Measurements from ENCODE around the gene HSPA1B.
"Not testable (repeated sequence)": the region's sequence is repeated elsewhere in the genome, so short reads cannot be mapped to it uniquely, and the experiment has no call there.

HSPA1B gene

GRCh38 chr6:31844507-31844906 is 17.0 kb downstream of the HSPA1B start:
- no peak for DNase-seq
- in situ Hi-C loops (cut with MboI; ENCODE audit: low pct_unique_long_range_greater_than_20kb, low sequenced_read_pairs), result no loop called here

GRCh38 chr6:31847276-31847978 is 19.9 kb downstream of the HSPA1B start:
- no peak for DNase-seq
- in situ Hi-C loops (cut with MboI; ENCODE audit: low pct_unique_long_range_greater_than_20kb, low sequenced_read_pairs), result no loop called here

- in situ Hi-C loops (cut with MboI; ENCODE audit: low pct_unique_long_range_greater_than_20kb, low sequenced_read_pairs), result no loop called here
- no peak for DNase-seq
Observed at GRCh38 chr6:31850765-31851484, 23.4 kb downstream of the HSPA1B start.

- DNase-seq, result no peak
- in situ Hi-C loops (cut with MboI; ENCODE audit: low pct_unique_long_range_greater_than_20kb, low sequenced_read_pairs), result no loop called here
Observed at GRCh38 chr6:31851485-31851832, 23.9 kb downstream of the HSPA1B start.

GRCh38 chr6:31851980-31852718 is 24.6 kb downstream of the HSPA1B start:
- in situ Hi-C loops (cut with MboI; ENCODE audit: low pct_unique_long_range_greater_than_20kb, low sequenced_read_pairs); DNase-seq: not testable (repeated sequence)

GRCh38 chr6:31857774-31858173 is 30.2 kb downstream of the HSPA1B start:
- in situ Hi-C loops (cut with MboI; ENCODE audit: low pct_unique_long_range_greater_than_20kb, low sequenced_read_pairs), result not testable (repeated sequence)

GRCh38 chr6:31858707-31859106 is 31.2 kb downstream of the HSPA1B start:
- no peak for DNase-seq
- in situ Hi-C loops (cut with MboI; ENCODE audit: low pct_unique_long_range_greater_than_20kb, low sequenced_read_pairs), result no loop called here

More at GRCh38 chr6:31857774-31858173, 30.2 kb downstream of the HSPA1B start:
- not testable (repeated sequence) for DNase-seq

- in situ Hi-C loops (cut with MboI; ENCODE audit: low pct_unique_long_range_greater_than_20kb, low sequenced_read_pairs), result no loop called here
- DNase-seq, result no peak
Observed at GRCh38 chr6:31859923-31860322, 32.4 kb downstream of the HSPA1B start.

GRCh38 chr6:31860349-31860748 is 32.8 kb downstream of the HSPA1B start:
- in situ Hi-C loops (cut with MboI; ENCODE audit: low pct_unique_long_range_greater_than_20kb, low sequenced_read_pairs), result no loop called here
- DNase-seq, result no peak

- no peak for DNase-seq
- in situ Hi-C loops (cut with MboI; ENCODE audit: low pct_unique_long_range_greater_than_20kb, low sequenced_read_pairs), result no loop called here
Observed at GRCh38 chr6:31861150-31861549, 33.6 kb downstream of the HSPA1B start.

- DNase-seq, result no peak
- in situ Hi-C loops (cut with MboI; ENCODE audit: low pct_unique_long_range_greater_than_20kb, low sequenced_read_pairs), result no loop called here
Observed at GRCh38 chr6:31861919-31862343, 34.4 kb downstream of the HSPA1B start.

- in situ Hi-C loops (cut with MboI; ENCODE audit: low pct_unique_long_range_greater_than_20kb, low sequenced_read_pairs), result no loop called here
- peak; percentile 100 for DNase-seq
Observed at GRCh38 chr6:31862344-31863235, 35.1 kb downstream of the HSPA1B start, which contains the start of gene NEU1. Gene NEU1 (minus strand): TSS chr6:31862821. CDS start chr6:31862776, 45 bp downstream.

GRCh38 chr6:31864123-31864562 is 36.6 kb downstream of the HSPA1B start:
- DNase-seq; in situ Hi-C loops (cut with MboI; ENCODE audit: low pct_unique_long_range_greater_than_20kb, low sequenced_read_pairs): not testable (repeated sequence)

- in situ Hi-C loops (cut with MboI; ENCODE audit: low pct_unique_long_range_greater_than_20kb, low sequenced_read_pairs), result no loop called here
- DNase-seq, result no peak
Observed at GRCh38 chr6:31864818-31865204, 37.3 kb downstream of the HSPA1B start.

- in situ Hi-C loops (cut with MboI; ENCODE audit: low pct_unique_long_range_greater_than_20kb, low sequenced_read_pairs), result no loop called here
- DNase-seq, result no peak
Observed at GRCh38 chr6:31865205-31866118, 37.9 kb downstream of the HSPA1B start.

- in situ Hi-C loops (cut with MboI; ENCODE audit: low pct_unique_long_range_greater_than_20kb, low sequenced_read_pairs); DNase-seq: not testable (repeated sequence)
Observed at GRCh38 chr6:31868658-31868971, 41.1 kb downstream of the HSPA1B start.

- in situ Hi-C loops (cut with MboI; ENCODE audit: low pct_unique_long_range_greater_than_20kb, low sequenced_read_pairs), result no loop called here
- DNase-seq, result no peak
Observed at GRCh38 chr6:31869343-31869742, 41.8 kb downstream of the HSPA1B start.

GRCh38 chr6:31870385-31870921 is 42.9 kb downstream of the HSPA1B start:
- in situ Hi-C loops (cut with MboI; ENCODE audit: low pct_unique_long_range_greater_than_20kb, low sequenced_read_pairs), result no loop called here
- DNase-seq, result no peak

All from KBM-7 (cell line).